H1 (cell line): Measurements from ENCODE around the gene SLC1A4. TPM values are rescaled to one million over a fixed set of nuclear protein-coding genes. Genes with fewer than 3 reads are reported as not detected.

ENCODE experiments used
- CHD2 ChIP-seq: IDR thresholded peaks from 2 replicates; pipeline ENCODE4 v1.6.1; 2012; ENCODE audit warnings: low read length, improper control_type of control experiment
- EP300 ChIP-seq, 2 experiments: IDR thresholded peaks; 1 replicate in 1 of 2; 2 replicates in 1 of 2; pipeline ENCODE4 v1.6.1; 2011 to 2012; ENCODE audit warnings: low read depth in 2 of 2, low read length in 2 of 2, mild to moderate bottlenecking in 2 of 2, borderline replicate concordance in 1 of 2, inconsistent platforms in 1 of 2, moderate library complexity in 1 of 2
- EZH2 ChIP-seq: fragments of 200-600 bp; sonication (generic); IDR thresholded peaks from 2 replicates; pipeline ENCODE4 v1.7.1; 2012; ENCODE audit warnings: low read depth, mild to moderate bottlenecking, moderate library complexity, low read length, inconsistent platforms; ENCODE audit not compliant: severe bottlenecking
- JUN ChIP-seq: IDR thresholded peaks from 2 replicates; pipeline ENCODE4 v1.6.1; 2011; ENCODE audit warnings: low read depth, mild to moderate bottlenecking, improper control_type of control experiment, low read length
- MAX ChIP-seq: IDR thresholded peaks from 2 replicates; pipeline ENCODE4 v1.6.1; 2012; ENCODE audit warnings: inconsistent platforms
- NANOG ChIP-seq: IDR thresholded peaks from 2 replicates; pipeline ENCODE4 v1.6.1; 2011; ENCODE audit warnings: low read length, low read depth, mild to moderate bottlenecking, inconsistent platforms; ENCODE audit not compliant: insufficient read depth, poor library complexity, severe bottlenecking
- POU5F1 ChIP-seq: IDR thresholded peaks from 2 replicates; pipeline ENCODE4 v1.6.1; 2011; ENCODE audit warnings: low read depth, mild to moderate bottlenecking, low read length, moderate library complexity
- RXRA ChIP-seq: IDR thresholded peaks from 2 replicates; pipeline ENCODE4 v1.6.1; 2011; ENCODE audit warnings: low read depth, mild to moderate bottlenecking, low read length, moderate library complexity; ENCODE audit not compliant: insufficient read depth
- TEAD4 ChIP-seq: IDR thresholded peaks from 2 replicates; pipeline ENCODE4 v1.6.1; 2012; ENCODE audit warnings: low read depth, low read length, inconsistent platforms, mixed read lengths
- polyA plus RNA-seq, 7 experiments: library from polyadenylated mRNA; depleted of rRNA in 3 of 7; stranded (reverse) in 5 of 7; unstranded in 2 of 7; fragments of >200 nt in 5 of 7; fragments of 200-250 nt in 2 of 7; gene quantifications; 1 replicate in 5 of 7; 2 replicates in 1 of 7; 4 replicates in 1 of 7; pipeline versions ENCODE4 v1.2.1 to v1.2.3, GENCODE V29; 2011 to 2013; ENCODE audit warnings: missing spikeins in 2 of 7, mixed read lengths in 2 of 7
- total RNA-seq: library from RNA; stranded (reverse); fragmentation: NEBNext Ultra II Directional; extraction: Animal tissue kit (Norgen Biotek cat#: 25700); gene quantifications from 2 replicates; pipeline ENCODE4 v1.2.1, GENCODE V29; 2021

SLC1A4 gene
- total and polyA plus RNA-seq, 2 of the 8 experiments (the other 6 are each of a cell fraction or from before 2014, with no cell fraction given) = 0.44 to 0.86 TPM

- no peak for TF ChIP-seq EP300 (IDR thresholded peaks at IDR 0.05; ENCODE audit: borderline replicate concordance in 1 of 2, low read depth in 2 of 2, low read length in 2 of 2)
- TF ChIP-seq NANOG = no peak
- TF ChIP-seq CHD2 = no peak
- no peak for TF ChIP-seq JUN
- TF ChIP-seq TEAD4 = no peak
- TF ChIP-seq RXRA = no peak
- TF ChIP-seq MAX = no peak
- no peak for TF ChIP-seq POU5F1
- no peak for TF ChIP-seq EZH2
Measured at GRCh38 chr2:64982311-64982857, 6.8 kb upstream of the SLC1A4 start (continued).
